ENCODE data around the gene PPARG.
"Not testable (repeated sequence)": the region's sequence is repeated elsewhere in the genome, so short reads cannot be mapped to it uniquely, and the experiment has no call there.

Gene PPARG

DNA sequence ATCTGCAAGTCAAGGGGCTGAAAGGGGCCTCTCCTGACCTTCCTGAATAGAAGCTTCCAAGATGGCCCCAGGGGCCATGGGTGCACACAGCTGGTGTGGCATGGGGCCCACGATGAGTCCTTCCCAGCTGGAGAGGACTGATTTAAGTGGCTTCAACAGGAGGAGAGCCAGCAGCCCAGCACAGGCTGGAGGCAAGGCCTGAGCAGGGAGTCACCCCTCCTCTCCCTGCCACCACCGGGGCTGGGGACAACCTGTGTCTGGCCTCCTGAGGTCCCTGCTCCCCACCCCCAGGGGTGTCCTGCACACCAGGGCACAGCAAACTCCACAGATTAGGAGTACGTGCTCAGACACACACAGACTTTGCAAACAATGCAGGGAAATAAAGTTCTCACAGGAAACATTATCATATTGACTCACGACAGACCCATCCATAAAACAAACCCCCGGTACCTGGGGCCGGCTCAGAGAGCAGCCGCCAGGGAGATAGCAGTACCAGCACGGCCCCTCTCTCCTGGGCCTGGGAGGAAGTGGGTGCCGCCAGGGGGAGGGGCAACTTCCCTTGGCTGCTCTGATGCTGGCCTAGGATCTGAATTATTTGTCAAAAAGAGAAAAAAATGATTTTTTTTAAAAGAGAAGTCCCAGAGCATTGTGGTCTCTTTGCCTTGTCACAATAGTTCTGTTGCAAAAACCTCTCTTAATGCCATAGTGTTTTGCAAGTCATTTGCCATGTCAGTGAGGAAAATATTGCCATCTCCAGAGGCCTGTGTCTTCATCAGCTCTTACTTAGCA is 173.5 kb downstream of the PPARG start:
- DNase-seq (ENCODE audit: low spot score): no peak

- DNase-seq (ENCODE audit: low spot score): no peak
These were observed 174.8 kb downstream of the PPARG start for GRCh38 chr3:12463686-12464085.

DNA sequence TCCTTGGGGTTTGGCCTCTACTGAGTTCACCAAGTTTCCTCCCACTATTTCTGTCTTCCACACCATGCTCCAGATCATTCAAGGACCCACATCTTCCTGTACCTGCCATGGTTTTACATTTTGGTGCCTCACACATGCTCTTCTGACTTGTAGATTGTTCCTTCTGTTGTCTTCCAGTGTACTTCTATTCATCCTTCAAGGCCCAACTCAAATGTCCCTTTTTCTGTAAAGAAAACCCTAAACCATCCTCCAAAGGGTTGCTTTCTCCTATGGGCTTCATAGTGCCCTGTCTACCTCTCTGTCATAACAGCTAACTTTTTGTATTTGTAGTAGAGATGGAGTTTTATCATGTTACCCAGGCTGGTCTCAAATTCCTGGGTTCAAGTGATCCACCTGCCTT is 175.3 kb downstream of the PPARG start:
- no peak for DNase-seq (ENCODE audit: low spot score)

DNA sequence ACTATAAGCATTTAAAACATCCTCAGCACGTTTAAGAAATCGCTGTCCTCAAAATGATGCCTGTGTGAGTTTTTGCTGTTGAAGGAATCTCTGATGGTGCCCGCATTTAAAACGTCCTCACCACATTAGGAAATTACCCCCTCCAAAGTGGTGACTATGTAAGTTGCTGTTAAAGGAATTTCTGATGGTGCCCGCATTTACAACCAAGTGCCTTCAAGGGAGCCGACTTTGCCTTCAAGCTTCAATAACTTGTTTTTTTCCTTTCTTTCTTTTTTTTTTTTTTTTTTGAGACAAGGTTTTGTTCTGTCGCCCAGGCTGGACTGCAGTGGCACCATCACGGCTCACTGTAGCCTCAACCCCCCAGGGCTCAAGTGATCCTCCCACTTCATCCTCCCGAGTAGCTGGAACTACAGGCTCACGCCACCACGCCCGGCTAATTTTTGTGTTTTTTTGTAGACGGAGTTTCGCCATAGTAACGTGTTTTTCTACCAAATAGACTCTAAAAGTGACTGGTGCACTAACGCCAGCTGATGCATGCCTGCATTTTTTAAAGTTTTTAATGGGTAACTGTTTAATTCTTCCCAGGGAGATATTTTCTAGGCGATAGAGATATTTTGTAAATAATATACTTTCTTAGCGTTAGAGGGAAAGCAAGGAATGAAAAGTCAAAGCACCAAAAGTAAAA is 176.4 kb downstream of the PPARG start:
- no peak for DNase-seq (ENCODE audit: low spot score)

- DNase-seq (ENCODE audit: low spot score): no peak
These were observed 177.0 kb downstream of the PPARG start for GRCh38 chr3:12465836-12466225.

- no peak for DNase-seq (ENCODE audit: low spot score)
These were observed 178.9 kb downstream of the PPARG start for GRCh38 chr3:12467746-12468145.

- DNase-seq (ENCODE audit: low spot score): no peak
These were observed 179.4 kb downstream of the PPARG start for GRCh38 chr3:12468276-12468675.

DNA sequence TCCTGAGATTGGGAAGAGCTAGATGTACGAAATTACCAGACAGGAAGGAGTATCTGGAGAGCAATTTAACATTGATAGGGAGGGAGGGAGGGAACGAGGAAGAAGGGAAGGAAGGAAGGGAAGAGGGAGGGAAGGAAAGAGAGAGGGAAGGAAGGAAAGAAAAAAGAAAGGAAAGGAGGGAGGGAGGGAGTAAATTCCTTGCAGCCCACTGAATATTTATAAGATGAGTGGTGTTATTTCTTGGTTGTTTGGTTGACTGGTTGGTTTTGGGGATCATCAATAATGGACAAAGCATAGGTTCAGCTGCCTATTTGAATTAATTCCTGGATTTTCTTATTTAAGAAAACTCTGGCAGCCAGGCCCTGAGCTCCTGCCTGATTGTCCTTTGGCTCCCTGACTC is 179.9 kb downstream of the PPARG start:
- no peak for DNase-seq (ENCODE audit: low spot score)

DNA sequence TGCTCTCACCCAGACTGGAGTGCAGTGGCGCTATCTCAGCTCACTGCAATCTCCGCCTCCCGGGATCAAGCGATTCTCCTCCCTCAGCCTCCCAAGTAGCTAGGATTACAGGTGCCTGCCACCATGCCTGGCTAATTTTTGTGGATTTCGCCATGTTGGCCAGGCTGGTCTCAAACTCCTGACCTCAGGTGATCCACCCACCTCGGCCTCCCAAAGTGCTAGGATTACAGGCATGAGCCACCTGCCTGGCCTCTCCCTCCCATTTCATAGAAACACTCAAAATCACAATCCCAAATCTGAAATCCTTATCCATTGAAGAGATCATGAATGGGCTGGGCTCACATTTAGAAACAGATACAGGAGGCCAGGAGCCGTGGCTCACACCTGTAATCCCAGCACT is 180.4 kb downstream of the PPARG start:
- DNase-seq (ENCODE audit: low spot score): not testable (repeated sequence)

- peak; percentile 50 for DNase-seq (ENCODE audit: low spot score)
These were observed 181.2 kb downstream of the PPARG start for GRCh38 chr3:12470111-12470510.

DNA sequence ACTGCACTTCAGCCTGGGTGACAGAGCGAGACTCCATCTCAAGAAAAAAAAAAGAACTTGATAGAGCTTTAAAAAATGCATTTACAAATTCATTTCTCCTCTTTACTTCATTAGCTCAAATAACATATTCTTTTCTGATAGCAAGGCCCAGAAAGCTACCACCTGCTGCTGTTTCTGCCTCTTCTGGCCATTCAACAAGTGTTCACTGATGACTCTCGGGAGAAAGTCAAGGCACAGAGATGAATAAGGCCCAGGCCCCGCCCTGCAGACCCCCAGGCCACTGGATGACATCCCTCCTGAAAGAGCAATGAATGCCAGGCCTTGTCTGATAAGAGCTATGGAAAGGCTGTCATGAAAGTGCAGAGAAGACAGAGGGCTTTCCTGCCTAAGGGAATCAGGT is 181.8 kb downstream of the PPARG start:
- DNase-seq (ENCODE audit: low spot score): no peak

DNA sequence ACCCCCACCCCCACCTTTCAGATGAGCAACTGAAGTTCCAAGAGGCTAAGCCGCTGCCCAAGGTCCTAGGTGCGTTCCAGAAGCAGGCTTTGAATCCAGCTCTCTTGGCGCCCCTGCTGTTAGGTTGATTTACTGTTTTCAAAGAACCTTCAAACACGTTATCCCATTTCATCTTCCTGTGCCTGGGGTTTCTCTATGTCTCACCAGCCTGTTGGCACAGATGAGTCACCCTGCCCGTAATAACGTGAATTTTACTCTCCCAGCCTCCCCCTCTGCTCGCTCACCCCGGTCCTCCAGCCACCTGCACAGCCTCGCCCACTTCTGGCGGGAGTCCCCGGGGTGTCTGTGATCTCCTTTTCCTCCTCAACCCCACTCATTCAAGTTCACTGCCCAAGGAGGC is 182.4 kb downstream of the PPARG start:
- DNase-seq (ENCODE audit: low spot score): no peak

DNA sequence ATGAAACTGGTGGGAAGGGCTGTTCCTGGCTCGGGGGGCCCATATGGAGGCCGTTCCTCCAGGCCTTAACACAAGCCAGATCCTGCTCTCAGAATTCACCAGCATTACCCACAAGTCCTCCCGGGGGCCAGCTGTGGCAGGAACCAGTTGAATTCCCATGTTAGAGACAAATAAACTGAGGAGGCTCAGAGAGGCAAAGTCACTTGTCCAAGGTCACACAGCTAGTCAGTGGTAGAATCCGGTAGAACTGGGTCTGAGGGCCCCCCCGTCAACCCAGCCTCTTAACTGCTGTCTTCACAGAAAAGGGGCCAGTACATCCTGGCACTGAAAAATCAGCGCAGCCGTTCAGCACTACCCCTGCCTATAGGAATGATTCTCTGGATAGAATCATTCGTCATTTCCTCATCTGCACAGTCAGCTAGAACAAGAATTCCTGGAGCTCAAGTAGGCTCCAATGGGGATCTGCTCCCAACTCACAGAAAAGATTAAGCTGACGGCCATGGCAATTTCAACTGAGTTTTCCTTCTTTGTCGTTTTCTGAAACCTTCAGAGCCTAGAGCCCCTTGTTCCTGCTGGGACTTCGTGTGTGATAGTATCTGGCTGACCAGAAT is 183.2 kb downstream of the PPARG start:
- no peak for DNase-seq (ENCODE audit: low spot score)

GRCh38 chr3:12472796-12473195 is 183.9 kb downstream of the PPARG start:
- DNase-seq (ENCODE audit: low spot score): no peak

GRCh38 chr3:12473511-12473910 is 184.6 kb downstream of the PPARG start:
- no peak for DNase-seq (ENCODE audit: low spot score)

- peak; percentile 82 for DNase-seq (ENCODE audit: low spot score)
These were observed 187.5 kb downstream of the PPARG start for GRCh38 chr3:12476238-12476897.

GRCh38 chr3:12477256-12477655 is 188.4 kb downstream of the PPARG start:
- no peak for DNase-seq (ENCODE audit: low spot score)

DNA sequence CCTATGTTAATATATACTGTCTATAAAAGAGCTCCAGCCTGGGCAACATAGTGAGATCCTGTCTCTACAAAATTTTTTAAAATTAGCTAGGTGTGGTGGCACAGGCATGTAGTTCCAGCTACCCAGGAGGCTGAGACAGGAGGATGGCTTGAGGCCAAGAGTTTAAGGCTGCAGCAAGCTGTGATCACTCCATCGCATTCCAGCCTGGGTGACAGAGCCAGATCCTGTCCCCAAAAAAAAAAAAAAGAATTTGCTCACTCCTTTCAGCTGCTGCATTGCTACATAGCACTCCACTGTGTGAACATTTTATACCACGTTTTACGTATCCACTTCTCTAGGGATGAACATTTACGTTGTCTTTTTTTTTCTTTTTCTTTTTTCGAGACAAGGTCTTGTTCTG is 189.5 kb downstream of the PPARG start:
- DNase-seq (ENCODE audit: low spot score): no peak

DNA sequence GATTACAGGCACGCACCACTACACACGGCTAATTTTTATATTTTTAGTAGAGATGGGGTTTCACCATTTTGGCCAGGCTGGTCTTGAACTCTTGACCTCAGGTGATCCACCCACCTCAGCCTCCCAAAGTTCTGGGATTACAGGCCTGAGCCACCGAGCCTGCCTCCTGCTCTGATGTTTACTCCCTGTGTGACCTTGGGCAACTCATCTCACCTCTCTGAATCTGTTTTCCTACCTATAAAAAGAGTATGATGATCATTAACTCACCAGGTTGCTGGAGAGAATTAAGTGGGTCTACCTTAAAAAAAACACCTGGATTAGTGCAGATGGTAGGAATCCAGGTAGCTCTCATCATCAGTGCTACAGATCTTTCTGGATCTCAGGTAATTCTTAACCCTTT is 190.3 kb downstream of the PPARG start:
- DNase-seq (ENCODE audit: low spot score): not testable (repeated sequence)

DNA sequence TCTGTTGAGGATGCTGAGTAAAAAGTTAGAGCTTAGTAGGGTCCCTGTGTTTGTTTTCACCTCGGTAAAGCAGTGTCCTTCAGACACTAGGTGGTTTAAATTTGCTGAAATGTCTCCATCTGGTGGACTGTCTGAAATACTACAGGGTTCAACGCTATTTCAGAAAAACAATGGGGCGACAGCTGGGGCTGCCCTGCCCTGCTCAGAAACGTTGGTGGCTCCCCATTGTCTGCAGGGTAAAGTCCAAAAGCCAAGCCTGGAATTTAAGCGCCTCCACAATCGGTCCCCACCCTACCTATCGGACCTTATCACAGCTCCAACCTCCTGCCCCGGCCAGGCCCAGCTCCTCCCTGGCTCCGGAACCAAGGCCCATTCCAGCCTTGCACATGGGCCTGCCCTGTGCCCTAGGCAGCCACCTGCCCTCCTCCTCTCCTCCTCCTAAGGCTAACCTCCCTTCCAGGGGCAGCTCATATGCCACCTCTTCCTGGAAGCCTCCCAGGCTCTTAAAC is 191.1 kb downstream of the PPARG start:
- peak; percentile 67 for DNase-seq (ENCODE audit: low spot score)

DNA sequence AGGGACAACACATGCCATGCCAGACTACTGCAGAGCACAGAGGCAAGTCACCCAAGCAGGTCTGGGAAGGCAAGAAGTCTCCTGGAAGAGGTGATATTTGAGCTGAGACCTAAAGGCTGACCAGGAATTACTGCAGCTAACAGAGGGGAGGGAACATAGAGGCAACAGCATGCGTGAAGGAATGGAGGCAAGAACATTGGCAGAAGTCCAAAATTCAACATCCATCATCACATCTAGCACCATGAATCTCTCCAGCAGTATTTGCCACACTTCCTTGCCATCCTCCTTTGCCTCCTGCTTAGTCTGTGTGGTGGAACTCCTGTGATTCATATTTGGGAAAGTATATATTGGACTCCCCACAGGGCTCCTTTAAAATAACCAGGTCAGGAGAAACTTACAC is 194.5 kb downstream of the PPARG start:
- no peak for DNase-seq (ENCODE audit: low spot score)

DNA sequence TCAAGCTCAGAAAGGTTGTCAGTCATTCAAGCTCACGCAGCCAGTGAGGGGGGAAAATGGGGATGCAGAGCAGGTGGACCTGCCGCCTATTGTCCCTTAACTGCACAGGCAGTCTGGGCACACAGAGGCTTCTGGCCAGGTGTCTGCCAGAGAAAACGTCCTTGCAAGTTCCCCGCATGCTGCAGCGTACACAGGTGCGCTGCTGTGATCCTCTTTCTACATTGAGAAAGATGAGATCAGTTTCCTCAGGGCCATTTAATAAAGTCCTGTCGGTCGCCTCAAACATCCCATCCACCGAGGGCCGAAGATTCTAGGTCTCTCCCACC is 195.0 kb downstream of the PPARG start:
- no peak for DNase-seq (ENCODE audit: low spot score)

Measured in hepatic stellate cell (primary cell).